Posterior vena cava (tissue), 2 donors: ENCODE results near the gene ARID5B. TPM values are rescaled to one million over a fixed set of nuclear protein-coding genes. Genes with fewer than 3 reads are reported as not detected.

ENCODE experiments used
- DNase-seq: peaks from one replicate; pipeline ENCODE4 v3.0.0-alpha.2; 2020; ENCODE audit warnings: low spot score
- intact Hi-C, 2 donors: fragments of 100-400 bp; cut with DNase I; formaldehyde crosslinking; loops; one replicate each; pipeline versions ENCODE4 v1.14.1 to v1.14.2; 2022 to 2023
- total RNA-seq, 2 donors: library from RNA; stranded (reverse); fragmentation: NEBNext Ultra II Directional; extraction: Animal tissue kit (Norgen Biotek cat#: 25700); gene quantifications; one replicate each; pipeline ENCODE4 v1.2.1, GENCODE V29; 2021
- donor health status: DM: yes; HTN: yes; CAD: no.
- donor health status: DM: yes; HTN: yes; CAD: no.

The ARID5B gene
- total RNA-seq, 2 donors from 2014 or later = 75.0 to 96.1 TPM

DNA sequence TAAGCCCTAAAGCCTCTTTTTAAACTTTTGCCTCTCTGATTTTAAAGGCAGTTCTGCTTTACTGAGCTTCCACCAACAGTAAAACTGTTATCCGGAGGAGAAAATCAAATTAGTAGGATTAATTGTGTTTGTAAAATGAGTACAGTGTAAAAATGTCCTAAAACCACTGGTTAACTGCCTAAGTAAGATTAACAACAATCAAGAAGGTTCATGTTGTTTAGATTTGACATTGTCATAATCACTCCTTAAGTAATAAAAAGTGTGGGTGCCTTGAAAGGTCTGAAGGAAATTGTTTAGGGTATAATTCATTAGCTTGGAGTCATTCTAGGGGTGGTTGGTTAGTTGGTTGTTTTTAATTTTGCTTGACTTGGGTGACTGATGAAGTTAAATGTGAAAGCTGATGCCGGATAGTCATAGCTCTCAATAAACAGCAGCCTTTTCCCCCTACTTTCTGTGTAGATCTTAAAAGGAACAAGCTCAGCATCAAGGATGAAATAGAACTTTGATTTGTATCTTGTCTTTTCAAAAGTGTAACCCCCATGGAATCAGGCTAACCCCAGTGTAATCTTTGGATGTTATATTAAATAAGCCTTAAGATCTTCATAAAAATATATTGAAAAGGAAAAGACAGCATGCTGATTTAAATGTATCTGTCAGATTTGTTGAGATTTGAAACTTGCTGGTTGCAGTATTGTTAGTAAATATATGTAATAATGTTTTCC, 148.3 kb downstream of the ARID5B start:
- intact Hi-C loops = loop anchor here (5.0 to 10.0 kb wide), 3 partner anchors 45 to 195 kb away; partner anchors contain the start of gene ARID5B (in 1 of the 2)
- no peak for DNase-seq

DNA sequence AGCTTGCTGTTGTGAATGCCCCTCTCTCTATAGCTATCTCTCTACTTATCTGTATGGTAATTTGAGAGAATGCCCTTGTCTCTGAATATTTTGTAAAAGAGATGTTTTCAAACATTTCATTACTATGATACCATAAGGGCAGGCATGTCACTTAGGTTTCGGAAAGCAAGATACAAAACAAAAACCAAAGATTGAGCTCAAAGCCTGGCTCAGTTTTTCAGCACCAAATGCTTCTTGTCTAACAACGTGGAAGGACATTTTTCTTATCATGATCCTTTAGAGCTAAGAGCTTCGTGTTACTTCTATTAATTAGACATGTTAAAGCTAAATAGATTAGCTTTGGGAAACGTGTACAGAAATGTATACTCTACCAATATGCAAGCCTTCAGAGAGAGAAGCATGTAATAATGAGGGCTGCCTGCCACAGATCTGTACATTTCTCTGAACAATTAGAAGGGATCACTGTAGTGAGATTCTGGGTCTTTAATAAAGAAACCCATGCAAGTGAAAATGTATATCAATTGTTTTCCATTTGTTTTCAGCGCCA, 148.9 kb downstream of the ARID5B start:
- DNase-seq = no peak
- intact Hi-C loops = no loop called here

DNA sequence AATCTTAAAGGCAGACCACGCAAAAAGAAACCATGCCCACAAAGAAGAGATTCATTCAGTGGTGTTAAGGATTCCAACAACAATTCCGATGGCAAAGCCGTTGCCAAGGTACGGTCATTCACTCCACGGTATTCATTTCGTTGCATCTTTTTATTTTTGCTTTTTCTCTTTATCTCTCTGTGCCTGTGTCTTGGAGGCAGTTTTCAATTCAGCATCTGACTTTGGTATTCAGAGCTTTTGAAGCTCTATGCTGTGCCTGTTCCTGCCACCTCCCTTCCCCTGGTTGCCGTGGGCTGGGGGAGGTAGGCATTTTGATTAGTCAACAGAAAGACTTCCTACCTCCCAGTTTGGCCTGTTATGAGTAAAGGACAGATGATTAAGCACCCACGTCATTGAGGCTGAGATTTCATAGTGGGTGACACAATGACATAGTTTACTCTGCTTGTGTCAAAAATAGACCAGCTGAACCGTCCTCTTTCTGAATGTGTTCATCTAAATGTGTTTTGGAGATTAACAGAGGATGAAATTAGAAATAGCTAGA, 149.5 kb downstream of the ARID5B start:
- peak; percentile 88 for DNase-seq
- intact Hi-C loops = no loop called here

DNA sequence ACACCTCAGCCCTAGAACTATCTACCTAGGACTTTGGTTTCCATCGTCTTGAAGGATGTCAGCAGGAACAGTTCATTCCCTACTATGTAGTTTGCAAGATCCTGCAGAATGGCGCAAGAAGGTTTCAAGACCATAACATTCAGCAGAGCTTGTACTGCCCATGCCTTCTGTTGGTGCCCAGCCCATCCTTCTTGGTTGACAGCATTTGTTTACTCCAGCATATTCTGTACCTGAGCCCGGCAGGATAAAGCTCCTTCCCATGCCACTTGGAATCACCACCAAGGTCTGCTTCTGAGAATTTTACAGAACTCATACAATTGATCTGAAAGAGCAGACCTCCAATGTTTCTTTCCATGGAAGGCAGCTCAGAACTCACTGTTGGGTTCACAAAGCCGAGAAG, 150.8 kb downstream of the ARID5B start:
- intact Hi-C loops = no loop called here
- DNase-seq = no peak

DNA sequence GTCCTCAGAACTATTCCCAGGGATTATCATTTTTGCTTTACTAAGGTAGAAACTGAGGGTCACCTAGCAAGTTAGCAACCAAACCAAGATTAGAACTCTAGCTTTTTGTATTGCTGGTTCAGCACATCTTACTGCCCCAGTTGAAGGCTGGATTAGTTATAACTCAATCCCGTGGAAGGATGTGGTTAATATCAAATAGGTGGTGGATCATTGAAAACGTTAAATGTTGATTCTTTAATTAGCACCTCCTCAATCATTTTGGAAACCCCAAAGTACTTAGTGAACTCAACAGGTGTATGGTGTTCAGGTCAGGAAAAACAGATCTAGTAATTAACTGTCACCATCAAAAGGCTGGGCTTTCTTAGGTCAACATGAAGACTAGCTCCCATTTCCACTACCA, 152.4 kb downstream of the ARID5B start:
- no peak for DNase-seq
- intact Hi-C loops = no loop called here

DNA sequence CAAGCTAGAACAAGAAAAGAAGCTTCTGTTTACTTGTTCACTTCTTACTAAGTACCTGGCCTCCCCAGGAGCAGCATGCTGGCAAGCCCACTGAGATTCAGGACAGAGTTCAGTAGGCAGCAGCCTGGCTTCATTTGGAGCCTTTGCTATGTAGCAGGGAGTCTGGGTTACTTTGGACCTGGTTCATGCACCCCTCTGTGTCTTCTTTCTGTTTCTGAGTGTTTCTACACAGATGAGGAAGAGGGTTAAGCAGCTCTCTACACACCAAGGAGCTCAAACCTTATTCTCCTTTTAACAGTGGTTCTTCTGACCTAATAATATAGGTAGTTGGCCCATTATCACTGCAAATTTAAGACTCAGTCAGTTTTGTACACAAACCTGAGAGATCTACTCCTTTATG, 152.9 kb downstream of the ARID5B start:
- no peak for DNase-seq
- intact Hi-C loops = no loop called here

DNA sequence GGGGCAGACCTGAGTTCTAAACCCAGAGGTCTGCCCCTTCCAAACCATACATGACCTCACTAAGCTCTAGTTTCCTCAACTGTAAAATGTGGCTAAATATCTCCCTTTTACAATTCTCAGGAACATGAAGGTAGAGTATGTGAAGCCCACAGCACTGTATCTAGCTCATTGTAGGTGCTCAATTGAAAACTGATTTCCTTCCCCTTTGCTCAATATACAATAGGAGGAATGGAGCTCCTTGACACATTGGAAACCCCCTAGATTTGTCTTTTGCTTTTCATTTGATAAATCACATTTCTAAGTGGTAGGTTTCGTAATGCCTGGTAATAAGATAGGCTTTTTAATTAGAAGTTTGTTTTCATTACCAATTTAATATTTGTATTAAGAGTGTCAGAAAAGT, 153.3 kb downstream of the ARID5B start:
- intact Hi-C loops = no loop called here
- DNase-seq = no peak

DNA sequence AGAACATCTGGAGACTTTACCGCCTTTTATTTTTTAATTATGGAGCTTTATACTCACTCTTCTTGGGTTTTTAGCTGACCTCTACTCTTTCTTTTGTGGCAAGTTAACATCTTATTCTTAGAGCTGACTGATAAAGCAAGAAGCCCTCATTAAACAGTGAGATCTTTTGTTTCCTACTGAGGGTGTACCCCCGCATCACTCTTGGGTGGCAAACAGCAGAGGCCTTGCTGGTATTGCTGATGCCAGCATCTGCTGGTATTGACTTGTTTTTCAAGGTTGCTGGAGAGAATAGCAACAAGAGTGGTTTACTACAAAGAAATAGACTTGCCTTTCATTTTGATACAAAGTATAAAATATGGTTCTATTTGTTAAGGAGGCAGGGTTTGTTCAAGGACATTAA, 154.7 kb downstream of the ARID5B start:
- intact Hi-C loops = no loop called here
- DNase-seq = no peak

DNA sequence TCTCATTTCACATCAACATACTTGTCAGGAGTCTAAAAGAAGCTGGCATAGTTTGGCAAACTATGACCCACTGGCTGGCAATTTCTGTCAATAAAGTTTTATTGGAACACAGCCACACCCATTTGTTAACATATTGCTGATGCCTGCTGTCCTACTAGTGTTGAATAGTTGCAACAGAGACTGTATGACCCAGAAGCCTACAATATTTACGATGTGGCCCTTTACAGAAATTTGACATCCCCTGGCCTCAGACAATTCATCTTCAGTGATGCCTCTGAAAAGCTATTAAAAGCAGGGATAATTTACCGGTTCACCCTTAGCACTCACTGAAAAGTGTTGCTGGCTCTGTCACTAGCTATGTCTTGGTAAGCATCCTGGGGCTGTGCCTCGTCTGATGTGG, 155.2 kb downstream of the ARID5B start:
- DNase-seq = no peak
- intact Hi-C loops = no loop called here

DNA sequence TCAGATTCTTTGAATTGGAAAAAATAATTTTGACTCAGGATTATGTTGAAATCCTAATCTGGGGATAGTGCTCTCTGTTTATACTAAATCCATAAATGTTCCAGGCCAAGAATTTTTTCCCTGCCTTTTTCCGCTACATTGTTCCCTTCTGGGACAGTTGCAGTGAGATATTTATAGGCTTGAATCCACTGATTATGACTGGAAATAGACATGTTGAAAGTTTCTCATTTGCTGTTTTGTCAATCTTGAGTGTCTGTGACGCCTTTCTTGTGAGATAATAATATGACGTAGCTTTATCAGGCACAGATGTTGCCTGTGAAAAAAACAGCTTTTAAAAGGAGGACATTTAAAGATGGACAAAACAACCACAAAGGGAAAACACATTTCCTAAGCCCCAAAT, 155.9 kb downstream of the ARID5B start:
- intact Hi-C loops = no loop called here
- DNase-seq = no peak

DNA sequence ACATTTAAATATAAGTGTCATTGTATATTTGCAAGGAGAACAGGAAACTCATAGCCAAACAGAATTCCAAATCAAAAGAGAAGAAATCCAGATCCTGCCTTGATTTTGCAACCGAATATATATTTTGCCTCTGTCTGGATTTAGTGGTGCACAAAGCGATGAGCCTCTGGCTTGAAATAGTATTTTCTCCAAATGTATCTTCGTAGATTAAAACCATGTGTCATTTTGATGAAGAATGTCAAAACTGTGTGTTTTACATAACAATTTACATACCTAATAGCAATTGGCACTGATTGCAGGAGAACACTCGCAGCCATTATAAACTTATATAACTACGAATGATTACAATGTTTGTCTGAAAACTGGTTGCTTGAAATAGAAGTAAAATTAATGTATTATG, 156.4 kb downstream of the ARID5B start:
- no peak for DNase-seq
- intact Hi-C loops = no loop called here

DNA sequence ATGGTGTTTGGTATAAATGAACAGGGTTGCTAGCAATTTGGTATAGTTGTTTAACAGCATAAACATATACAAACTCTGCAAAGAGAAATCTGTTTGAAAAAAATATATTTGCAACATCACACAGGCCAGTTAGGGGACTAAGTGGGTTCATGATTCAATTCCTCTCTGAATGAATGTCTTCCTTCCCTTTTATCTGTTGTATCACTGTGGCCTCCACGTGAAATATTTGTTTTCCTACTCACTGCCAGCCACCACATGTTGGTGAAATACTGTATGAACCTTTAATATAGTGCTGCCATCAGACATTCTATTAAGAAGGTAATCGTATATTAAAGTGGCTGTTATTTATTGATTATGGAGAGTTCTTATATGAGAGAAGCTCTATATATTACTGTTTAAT, 157.0 kb downstream of the ARID5B start:
- intact Hi-C loops = no loop called here
- DNase-seq = no peak

DNA sequence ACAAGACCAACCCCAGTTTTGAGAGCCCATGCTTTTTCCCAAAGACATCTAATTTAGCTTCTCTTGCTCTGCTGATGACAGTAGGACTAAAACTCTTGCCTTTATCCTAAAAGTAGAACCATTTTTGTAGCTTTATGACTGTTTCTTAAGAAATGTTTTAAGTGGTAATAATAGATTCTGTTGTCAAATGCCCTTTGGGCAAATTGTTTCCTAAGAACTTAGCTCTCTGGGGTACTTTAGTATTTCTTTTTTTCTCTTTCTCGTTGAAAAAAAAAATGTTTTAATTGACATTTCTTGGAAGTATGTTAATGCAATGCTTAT, 157.4 kb downstream of the ARID5B start:
- no peak for DNase-seq
- intact Hi-C loops = no loop called here

DNA sequence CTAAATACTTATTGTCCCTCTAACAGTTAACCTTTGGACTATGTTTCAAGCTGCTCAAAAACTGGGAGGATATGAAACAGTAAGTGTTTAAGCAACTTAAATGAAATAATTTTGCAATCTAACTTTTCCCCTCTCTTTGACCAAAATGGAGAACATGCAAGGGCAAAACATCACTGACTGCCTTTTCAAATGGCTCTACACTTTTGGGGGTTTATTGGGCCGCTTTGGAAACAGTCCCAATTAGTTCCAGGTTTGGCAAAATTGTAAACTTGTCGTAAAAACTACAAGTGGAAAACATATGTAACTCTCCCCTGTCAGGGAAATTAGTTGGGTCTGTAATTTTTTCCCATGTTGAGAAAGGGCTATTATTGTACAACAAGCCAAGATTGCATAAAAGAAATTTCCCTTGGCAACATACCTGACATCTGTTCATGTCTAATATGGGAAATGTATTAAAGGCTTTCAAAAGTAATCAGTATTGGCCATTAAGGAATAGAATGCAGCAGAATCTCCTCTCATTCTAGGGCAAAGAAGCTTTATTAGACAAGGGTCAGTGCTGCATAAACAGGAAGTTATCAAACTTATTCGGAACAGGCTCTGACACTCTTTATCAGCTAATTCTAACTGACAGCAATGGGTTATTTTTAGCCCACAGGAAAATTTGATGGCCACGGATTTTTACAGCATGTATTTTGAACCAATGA, 157.9 kb downstream of the ARID5B start:
- intact Hi-C loops = no loop called here
- DNase-seq = no peak

DNA sequence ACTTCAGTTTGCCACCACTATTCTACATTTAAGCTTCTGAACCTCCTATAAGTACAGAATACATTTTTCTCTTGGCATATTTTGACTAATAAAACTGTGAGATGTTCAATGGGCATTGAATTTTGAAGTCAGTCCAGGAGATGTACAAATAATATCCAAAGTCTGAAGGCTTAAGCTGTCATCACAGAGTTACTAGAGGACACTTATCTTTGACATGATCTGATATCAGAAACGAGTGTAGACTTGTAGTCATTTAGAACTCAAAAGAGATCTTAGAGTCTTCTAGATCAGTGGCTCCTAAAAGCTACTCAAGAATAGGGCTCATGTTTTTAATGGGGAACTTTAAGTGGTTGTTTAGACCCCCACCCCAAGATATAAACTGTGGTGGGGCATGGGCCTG, 160.5 kb downstream of the ARID5B start:
- intact Hi-C loops = no loop called here
- no peak for DNase-seq

DNA sequence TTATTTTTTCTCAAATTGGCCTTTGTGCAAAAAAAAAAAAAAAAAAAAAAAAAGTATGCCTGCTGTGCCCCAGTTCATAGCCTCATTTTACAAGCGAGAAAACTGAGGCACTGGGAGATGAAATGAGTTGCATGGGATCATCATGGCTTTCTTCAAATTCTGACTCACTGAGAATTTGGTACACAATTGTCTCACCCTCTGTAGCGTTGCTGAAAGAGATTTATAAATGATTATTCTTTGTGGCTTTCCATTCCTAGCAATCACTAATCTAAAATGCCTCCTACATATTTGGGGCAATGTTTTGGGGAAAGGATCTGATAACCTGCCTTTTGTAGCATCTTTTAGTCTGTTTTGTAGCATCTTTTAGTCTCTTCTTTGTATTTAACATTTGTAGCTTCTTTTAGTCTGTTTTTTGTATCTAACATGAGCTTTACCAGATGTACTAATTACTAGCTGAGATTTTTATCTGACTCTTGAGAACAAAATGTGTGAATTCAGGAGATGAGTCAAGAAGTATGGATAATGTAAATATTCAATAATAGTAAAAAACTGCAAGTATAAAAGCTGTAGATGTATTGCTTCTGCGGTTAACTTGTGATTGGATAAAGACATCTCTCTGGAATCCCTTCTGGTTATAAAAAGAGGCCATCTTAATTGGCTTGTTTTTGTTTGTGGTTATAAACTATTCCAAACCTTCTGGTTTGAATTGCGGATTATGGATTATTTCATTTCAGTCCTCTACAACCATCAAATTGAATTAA, 161.4 kb downstream of the ARID5B start:
- no peak for DNase-seq
- intact Hi-C loops = no loop called here

DNA sequence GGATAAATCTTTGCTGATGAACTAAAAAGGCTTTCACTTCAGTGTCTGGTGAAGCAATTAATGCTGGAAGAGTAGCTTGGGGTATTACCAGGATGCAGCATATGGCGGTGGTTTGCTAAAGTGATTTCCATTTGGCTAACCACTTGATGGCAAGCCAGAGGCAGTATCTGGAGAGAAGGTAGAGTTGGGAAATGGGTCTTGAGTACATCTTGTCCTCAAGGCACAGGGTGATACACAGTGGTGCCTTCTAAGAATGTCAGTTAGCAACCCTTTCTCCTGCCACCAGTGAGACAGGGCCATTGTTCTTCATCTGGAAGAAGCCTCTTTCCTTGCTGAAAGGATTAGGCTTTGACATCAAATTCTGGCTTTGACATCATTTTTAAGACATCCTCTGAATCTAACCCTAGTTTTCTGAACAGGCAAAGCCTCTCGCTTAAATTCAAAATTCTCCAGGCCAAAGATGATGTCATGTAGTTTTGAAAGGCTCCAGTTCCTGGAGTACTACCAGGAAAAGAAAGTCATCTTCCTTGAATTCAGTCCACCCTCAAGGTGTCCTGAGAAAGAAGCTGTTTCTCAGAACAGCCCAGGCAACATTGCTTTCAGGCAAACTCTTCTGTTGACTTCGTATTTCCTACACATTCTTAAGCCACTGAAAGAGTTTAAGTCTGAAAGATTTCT, 162.4 kb downstream of the ARID5B start:
- intact Hi-C loops = no loop called here
- DNase-seq = no peak

DNA sequence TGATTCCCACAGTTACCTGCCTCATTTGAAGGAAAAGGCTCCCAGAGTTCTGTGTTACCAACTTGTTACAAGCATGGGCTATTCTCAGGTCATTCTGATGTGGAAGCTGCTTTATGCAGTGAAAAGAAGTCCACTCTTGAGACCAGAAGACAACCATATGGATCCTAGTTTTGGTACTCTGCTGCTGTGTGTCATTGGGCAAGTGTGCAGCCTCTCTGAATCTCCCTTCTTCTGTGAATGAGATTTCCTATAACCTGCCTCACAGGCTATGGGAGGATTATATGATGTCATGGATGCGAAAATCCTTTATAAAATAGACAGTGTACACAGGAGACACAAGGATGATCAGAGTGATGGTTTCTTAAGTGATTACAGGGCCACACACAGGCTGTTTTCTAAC, 166.1 kb downstream of the ARID5B start:
- DNase-seq = no peak
- intact Hi-C loops = no loop called here

DNA sequence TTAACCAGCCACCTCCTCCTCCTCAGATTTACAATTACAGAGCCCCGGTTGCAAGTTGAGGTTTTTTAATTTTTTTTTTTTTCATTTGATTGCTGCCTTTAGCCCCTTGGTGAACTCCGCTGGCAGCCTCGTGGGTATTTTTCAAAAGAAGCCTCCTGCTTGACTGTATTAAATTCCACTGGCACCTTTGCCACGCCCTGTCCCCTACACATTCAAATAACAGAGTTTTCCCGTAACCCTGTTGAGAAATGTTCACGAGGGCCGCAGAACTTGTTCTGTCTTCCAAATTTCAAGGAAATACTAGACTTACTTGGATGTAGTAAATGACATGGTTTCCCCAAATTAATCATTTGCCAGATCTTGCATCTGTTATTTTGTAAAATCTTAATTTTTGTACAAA, 167.0 kb downstream of the ARID5B start:
- no peak for DNase-seq
- intact Hi-C loops = no loop called here
